NB4 (cell line): Measurements from ENCODE around the gene RPL18A.
A peak's percentile ranks its signal among the peaks of the same experiment; 100 is the strongest.

ENCODE experiments used
- CTCF ChIP-seq: IDR thresholded peaks from one replicate; pipeline ENCODE4 v1.5.1; 2012; ENCODE audit warnings: low read depth, low read length
- MAX ChIP-seq: IDR thresholded peaks from 2 replicates; pipeline ENCODE4 v1.6.1; 2011; ENCODE audit warnings: low read depth, low read length
- MYC ChIP-seq: IDR thresholded peaks from 2 replicates; pipeline ENCODE4 v1.6.1; 2011; ENCODE audit warnings: low read depth, low read length
- POLR2A ChIP-seq: IDR thresholded peaks from 2 replicates; pipeline ENCODE4 v1.6.1; 2011; ENCODE audit warnings: mild to moderate bottlenecking; ENCODE audit not compliant: insufficient read length; ENCODE audit errors: extremely low read depth

GRCh38 chr19:17871878-17872250 lies 12.2 kb downstream of the RPL18A start, which contains the start of gene SLC5A5:
- TF ChIP-seq CTCF = peak; percentile 1
- TF ChIP-seq MAX = no peak
- TF ChIP-seq MYC = no peak
- no peak for TF ChIP-seq POLR2A
